ENCODE data around the gene ERO1A.

Gene ERO1A

DNA sequence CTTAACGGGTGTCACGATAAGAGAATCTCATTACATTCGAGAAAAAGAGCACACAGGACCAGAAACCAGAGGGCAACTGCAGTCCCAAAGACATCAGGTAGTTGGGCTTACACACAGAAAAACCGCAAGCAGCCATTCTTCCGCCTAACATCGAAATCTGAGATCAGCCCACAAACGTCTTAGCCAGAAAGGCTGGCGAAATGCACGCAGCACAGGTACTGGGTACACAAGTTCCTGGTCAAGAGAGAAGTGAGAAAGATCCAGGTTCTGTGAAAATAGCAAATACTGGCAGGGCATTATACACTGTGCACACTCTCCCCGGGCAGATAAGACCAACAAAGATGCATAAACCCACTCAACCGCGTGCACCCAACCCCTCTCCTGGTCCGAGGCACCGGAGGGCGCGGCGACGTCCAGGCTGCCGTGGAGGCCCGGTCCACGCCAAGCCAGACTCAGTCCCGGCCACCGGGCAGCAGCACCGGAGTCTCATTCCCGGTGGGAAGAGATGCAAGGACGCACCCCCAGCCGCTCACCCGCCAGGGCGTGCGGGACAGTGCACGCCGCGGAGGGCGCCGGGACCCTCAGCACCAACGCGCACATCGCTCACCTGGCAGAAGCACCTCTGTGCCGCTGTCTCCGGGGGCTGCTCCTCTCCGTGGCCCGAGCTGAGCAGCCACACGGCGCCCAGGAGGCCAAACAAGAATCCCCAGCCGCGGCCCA is 437 bp downstream of the ERO1A start:
- no peak for DNase-seq

DNA sequence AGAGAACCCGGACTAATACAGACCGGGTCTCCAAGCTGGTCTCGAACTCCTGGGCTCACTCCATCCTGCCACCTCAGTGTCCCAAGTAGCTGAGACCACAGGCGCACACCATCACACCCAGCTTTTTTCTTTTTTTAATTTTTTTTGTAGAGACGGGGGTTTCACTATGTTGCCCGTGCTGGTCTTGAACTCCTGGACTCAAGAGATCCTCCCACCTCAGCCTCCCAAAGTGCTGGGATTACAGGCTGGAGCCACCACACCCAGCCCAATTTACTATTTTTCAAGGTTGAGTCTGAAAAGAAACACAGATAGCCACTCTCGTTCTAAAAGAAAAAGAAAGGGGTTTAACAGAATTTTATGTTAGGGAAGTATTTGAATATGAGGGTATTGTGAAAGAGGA is 1.8 kb downstream of the ERO1A start:
- no peak for DNase-seq

DNA sequence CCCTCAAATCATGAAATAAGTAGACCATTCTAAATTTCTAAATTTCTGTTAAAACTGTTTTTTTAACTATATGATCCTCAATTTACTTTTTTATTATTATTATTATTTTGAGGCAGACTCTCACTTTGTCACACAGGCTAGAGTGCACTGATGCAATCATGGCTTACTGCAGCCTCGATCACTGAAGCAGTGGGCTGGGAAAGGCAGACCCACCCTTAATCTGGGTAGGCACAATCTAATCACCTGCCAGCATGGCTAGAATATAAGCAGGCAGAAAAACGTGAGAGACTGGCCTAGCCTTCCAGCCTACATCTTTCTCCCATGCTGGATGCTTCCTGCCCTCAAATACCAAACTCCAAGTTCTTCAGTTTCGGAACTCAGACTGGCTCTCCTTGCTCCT is 2.3 kb downstream of the ERO1A start:
- no peak for DNase-seq

DNA sequence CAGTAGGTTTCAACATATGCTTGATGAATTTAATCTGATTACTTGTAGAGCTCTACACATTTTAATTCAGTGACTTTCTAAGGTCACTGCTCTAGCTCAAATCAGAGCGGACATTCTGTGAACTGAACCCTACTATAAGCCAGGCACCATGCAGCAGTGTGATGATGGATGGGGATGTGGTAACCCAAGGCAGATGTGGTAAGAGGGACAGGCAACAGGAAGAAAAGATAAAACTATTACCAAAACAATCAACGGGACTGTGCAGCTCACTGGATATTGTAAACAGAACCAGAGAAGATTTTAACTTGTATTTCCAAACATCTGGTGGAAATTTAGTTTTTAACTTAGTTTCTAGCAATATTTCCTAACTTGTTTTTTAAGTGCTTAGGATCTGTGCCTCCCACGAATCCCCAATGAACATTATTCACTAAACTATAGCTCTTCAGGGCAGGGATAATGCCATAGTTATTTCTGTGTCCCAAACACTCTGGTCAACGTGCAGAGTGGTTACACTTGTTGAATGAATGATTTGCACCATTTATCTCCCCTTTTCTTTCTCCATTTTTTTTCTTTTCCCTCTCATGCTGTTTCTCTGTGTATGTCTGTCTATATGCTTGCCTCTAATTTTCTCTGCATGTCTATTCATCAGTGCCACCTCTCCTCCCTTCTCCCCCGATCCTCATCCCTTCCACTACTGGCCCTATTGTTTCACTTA is 3.0 kb downstream of the ERO1A start:
- DNase-seq, result no peak

DNA sequence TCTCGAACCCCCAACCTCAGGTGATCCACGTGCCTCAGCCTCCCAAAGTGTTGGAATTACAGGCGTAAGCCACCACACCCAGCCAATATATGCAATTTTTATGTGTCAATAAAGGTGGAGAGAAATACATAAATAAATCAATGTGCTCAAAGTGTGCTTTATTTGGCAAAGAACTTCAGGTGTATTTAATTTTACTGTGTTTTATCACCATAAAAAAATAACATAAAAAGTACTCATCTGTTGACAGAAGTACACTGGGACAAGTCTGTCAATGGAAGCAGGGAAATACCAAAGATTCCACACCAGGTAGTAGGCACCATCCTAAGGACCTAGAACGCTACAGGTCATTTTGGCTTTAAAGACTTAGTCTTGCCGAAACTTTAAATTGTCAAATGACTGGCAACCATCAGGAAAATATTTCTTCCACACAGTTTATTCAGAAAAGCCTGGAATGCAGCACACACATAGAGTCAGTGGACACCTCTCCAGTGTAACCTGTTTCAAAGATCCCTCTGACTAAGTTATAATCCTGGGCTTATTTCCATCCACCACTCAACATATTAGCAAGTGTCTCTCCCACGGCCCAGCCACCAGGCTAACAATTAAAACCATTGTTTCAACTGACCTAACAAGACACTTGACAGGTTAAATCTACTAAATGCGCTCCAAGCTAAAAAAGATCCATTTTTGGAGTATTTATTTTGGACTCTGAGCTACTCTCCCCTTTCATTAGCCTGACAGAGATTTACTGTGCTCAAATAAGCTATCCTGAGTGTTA is 4.2 kb downstream of the ERO1A start:
- DNase-seq, result no peak

DNA sequence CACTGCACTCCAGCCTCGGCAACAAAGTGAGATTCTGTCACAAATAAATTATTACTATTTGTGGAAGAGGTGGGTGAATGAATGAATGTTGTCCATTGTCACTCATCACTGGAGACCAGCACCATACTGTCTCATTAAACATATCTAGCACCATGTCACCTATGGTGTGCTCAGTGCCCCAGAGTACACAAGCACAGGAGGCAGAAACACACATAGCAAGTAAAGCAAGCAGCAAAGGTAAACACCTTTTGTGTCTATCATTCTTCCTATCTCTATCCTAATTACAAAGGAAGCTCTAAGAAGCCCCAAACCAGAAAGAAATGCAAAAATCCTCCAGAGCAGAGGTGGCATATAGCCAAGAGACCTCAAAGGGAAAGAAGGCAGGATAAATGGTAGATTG is 9.2 kb downstream of the ERO1A start:
- no peak for DNase-seq

- DNase-seq, result no peak
Observed at GRCh38 chr14:52683985-52684520, 11.3 kb downstream of the ERO1A start.

GRCh38 chr14:52678591-52678990 is 16.8 kb downstream of the ERO1A start:
- DNase-seq, result no peak

- DNase-seq, result no peak
Observed at GRCh38 chr14:52663850-52664249, 31.5 kb downstream of the ERO1A start.

- DNase-seq, result no peak
Observed at GRCh38 chr14:52661314-52661713, 34.0 kb downstream of the ERO1A start.

GRCh38 chr14:52660832-52661231 is 34.5 kb downstream of the ERO1A start:
- no peak for DNase-seq

- DNase-seq, result no peak
Observed at GRCh38 chr14:52660325-52660724, 35.0 kb downstream of the ERO1A start.

DNA sequence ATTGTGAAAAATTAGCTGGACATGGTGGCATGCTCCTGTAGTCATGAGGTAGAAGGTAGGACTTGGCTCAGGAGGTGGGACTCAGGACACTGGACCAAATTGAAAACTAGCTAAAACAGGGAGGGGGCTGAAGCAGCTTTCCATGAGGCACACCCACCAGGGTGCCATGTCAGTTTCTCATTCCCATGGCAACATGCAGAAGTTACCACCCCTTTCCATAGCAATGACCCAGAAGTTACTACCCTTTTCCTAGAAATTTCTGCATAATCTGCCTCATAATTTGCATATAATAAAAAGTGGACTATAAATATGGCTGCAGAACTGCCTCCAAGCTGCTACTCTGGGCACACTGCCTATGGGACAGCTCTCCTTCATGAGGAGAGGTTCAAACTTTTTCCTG is 38.5 kb downstream of the ERO1A start:
- DNase-seq, result no peak

GRCh38 chr14:52650774-52651173 is 44.6 kb downstream of the ERO1A start:
- no peak for DNase-seq

DNA sequence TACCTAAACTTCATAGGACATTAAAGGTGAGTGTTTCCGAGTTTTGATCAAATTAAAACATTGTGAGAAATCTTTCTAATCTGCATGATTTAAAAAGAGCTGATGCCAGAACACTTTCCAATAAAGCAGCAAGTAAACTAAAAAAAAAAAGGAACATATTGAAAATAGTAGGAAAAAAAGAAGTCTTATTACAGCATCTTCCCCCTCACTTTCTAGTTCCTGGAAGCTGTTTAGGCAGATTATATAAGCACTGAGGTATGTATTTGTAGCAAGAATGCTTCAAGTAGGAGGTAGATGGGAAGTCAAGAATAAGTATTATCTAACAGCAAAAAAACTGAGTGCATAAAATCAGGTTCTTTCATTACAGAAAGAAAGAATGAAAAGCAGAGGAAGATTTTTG is 45.8 kb downstream of the ERO1A start:
- no peak for DNase-seq

DNA sequence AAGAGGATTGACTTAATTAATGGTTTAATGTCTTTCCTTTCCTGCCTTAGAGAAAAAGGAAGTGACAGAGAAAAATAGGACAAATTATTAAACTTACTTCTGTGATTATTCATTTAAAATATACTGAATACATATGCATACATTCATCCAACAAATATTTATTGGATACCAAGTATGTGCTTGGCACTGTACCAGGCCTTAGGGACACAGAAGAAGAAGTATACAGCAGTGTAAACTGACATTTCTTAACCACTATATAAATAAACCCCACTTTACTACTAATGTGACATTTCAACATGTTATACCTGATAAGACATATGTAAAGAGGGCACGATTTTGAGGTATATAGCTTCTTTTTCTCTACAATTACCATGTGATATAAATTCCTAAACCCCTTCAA is 53.6 kb downstream of the ERO1A start:
- no peak for DNase-seq

- DNase-seq, result no peak
Observed at GRCh38 chr14:52640137-52640536, 55.2 kb downstream of the ERO1A start.

DNA sequence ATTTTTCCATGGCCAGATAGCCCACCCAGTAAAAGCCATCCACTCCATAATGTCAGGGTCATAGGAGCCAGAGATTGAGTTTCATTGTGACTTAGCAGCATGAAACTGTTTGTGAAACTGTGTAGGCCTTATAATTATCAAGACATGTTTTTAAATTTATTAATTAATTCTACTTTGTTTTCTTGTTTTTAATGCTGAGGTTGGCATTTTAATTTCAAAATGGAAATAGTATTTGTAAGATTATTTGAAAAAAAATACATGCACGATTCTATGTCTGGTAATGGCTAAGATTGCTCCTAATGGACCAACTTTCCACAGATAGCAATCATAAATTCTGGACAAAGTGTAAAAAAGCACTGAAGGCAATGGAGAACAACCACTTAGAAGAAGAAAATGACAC is 75.7 kb downstream of the ERO1A start:
- DNase-seq, result no peak

DNA sequence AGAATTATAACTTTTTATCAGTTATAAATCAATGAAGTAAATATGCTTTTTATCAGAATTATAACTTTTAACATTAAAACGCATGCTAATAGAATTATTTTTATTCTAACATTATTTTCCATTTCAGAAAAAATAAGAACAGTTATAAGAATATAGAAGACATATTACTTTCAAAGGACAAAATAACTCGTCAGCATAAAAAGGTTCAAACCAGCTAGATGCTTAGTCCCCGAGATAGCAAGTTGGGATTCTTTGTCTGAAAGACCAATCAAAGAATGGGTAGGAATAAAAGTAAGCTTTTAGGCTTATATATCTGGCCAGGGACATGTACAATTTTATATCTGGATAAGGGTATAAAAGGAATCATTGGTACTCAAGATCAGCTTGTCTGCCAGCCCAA is 76.8 kb downstream of the ERO1A start:
- DNase-seq, result no peak

DNA sequence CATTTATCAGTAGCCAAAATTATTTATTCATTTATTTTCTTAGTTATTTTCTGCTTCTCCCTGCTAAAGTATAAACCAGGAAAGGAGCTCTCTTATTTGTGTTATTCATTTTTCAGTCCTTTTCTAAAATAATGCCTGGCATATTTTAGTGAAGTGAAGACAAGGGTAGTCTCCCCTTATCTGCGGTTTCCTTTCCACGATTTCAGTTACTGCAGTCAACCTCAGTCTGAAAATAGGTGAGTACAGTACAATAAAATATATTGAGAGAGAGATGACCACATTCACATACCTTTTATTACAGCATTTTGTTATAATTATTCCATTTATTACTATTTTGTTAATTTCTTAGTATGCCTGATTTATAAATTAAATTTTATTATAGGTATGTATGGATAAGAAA is 85.2 kb downstream of the ERO1A start:
- no peak for DNase-seq

DNA sequence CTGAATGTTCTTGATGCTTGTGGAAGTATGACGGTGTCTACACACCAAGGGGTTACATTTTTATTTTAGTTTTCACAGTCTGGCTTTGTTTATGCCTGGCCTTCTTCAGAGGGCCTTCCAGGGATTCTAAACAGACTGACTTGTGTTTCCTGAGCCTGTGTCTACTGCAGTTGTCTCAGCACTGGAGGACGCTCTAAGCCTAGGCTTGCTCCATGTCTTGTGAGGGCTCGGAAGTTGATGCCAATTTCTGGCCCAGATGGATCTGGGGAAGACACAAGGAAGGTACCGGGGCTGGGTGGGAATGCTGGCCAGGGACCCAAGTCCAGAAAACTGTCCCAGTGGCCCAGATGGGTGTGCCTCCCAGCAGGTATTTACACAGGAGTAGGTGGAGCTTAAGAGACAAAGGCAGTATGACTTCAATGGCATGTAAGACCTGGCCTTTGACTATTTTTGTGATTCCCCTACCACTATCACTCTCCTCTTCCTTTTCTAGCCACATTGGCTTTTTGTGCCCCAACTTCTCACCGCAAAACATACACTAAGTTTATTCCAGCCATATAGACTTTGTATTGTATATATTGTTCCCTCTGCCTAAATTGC is 85.8 kb downstream of the ERO1A start:
- DNase-seq, result no peak

DNA sequence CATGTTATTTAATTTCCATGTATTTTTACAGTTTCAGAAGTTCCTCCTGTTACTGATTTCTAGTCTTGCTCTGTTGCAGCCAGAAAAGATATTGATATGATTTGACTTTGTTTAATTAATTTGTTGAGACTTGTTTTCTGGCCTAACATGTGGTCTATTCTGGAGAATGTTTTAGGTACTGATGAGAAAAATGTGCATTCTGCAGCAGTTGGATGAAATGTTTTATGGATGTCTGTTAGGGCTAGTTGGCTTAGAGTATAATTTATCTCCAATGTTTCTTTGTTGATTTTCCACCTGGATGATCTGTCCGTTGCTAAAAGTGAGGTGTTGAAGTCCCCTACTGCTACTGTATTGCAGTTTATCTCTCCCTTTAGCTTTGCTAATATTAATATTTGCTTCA is 88.3 kb downstream of the ERO1A start:
- no peak for DNase-seq

DNA sequence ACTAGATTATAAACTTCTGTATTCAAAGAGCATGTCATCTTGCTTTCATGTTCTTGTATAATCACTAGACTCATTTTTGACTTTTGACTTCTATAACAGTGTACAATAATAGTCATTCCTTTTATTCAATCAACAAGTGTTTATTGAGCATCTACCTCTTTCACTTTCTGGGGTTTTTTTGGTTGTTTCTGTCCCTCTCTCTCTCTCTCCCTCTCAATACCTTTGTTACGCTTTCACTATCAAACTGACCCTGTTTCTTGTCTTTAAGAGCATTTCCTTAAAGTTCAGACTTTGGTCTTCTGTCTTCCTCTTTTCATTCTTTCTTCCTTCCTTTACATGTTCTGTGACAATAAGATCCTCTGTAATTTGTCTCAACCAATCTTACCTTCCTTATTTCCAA is 93.2 kb downstream of the ERO1A start:
- no peak for DNase-seq

Measured in SHP77 treated with DMSO at 0.1 percent for 48 hours (cell line).